ENCODE data around the gene USP32.
"Not testable (repeated sequence)": the region's sequence is repeated elsewhere in the genome, so short reads cannot be mapped to it uniquely, and the experiment has no call there.

DNA sequence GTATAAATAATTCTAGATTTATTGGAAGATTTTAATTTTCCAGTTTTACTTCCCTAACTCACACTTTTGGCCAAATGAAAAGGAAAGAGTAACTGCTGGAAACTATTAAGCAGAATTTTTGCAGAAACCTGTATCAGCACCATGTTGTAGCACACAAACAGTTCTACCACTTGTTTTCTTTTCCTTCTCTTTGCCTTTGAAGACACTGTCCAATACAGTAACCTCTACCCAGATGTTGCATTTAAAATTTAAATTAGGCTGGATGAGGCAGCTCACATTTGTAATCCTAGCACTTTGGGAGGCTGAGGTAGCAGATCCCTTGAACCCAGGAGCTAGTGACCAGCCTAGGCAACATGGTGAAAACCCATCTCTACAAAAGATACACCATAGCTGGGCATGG is 186.2 kb downstream of the USP32 start:
- TF ChIP-seq, protein P1, sequence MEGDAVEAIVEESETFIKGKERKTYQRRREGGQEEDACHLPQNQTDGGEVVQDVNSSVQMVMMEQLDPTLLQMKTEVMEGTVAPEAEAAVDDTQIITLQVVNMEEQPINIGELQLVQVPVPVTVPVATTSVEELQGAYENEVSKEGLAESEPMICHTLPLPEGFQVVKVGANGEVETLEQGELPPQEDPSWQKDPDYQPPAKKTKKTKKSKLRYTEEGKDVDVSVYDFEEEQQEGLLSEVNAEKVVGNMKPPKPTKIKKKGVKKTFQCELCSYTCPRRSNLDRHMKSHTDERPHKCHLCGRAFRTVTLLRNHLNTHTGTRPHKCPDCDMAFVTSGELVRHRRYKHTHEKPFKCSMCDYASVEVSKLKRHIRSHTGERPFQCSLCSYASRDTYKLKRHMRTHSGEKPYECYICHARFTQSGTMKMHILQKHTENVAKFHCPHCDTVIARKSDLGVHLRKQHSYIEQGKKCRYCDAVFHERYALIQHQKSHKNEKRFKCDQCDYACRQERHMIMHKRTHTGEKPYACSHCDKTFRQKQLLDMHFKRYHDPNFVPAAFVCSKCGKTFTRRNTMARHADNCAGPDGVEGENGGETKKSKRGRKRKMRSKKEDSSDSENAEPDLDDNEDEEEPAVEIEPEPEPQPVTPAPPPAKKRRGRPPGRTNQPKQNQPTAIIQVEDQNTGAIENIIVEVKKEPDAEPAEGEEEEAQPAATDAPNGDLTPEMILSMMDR (IDR thresholded peaks at IDR 0.05; ENCODE audit: low read length), result not testable (repeated sequence)
- not testable (repeated sequence) for TF ChIP-seq EZH2 (IDR thresholded peaks at IDR 0.05; ENCODE audit: borderline replicate concordance, low read length)

Data from OCI-LY1 (cell line).